Spleen (tissue), 11 donors: ENCODE measurements around the gene SNX4. TPM values are rescaled to one million over a fixed set of nuclear protein-coding genes. Genes with fewer than 3 reads are reported as not detected.

Experiments used
- DNase-seq: peaks from one replicate; pipeline ENCODE4 v3.0.0-alpha.2; 2020
- H3K27ac ChIP-seq, 8 donors: fragments of 200-600 bp; sonication (generic) in 7 of 8; 1 replicate in 4 of 8; 2 replicates in 4 of 8; pipeline versions ENCODE4 v1.5.0 to v1.8.0; 2016 to 2021; ENCODE audit warnings: inconsistent platforms in 4 of 8, mild to moderate bottlenecking in 4 of 8, moderate library complexity in 1 of 8
- H3K27me3 ChIP-seq, 7 donors: fragments of 200-600 bp; sonication (generic) in 6 of 7; replicated peaks in 1 of 7; 1 replicate in 4 of 7; 2 replicates in 3 of 7; pipeline versions ENCODE4 v1.5.0 to v1.8.0; 2016 to 2021; ENCODE audit warnings: inconsistent platforms in 3 of 7, mild to moderate bottlenecking in 1 of 7
- H3K36me3 ChIP-seq, 6 donors: fragments of 200-600 bp; sonication (generic) in 5 of 6; 1 replicate in 4 of 6; 2 replicates in 2 of 6; pipeline versions ENCODE4 v1.5.0 to v1.8.0; 2016 to 2021; ENCODE audit warnings: inconsistent platforms in 2 of 6
- H3K4me1 ChIP-seq, 6 donors: fragments of 200-600 bp; sonication (generic) in 5 of 6; 1 replicate in 3 of 6; 2 replicates in 3 of 6; pipeline versions ENCODE4 v1.5.0 to v1.8.0; 2016 to 2021; ENCODE audit warnings: inconsistent platforms in 3 of 6
- H3K4me3 ChIP-seq, 8 donors: fragments of 200-600 bp; sonication (generic) in 7 of 8; 1 replicate in 4 of 8; 2 replicates in 4 of 8; pipeline versions ENCODE4 v1.5.0 to v1.8.0; 2016 to 2021; ENCODE audit warnings: inconsistent platforms in 4 of 8, mild to moderate bottlenecking in 4 of 8, moderate library complexity in 2 of 8
- H3K9me3 ChIP-seq, 8 donors: fragments of 200-600 bp; sonication (generic) in 7 of 8; 1 replicate in 4 of 8; 2 replicates in 4 of 8; pipeline versions ENCODE4 v1.5.0 to v1.8.0; 2016 to 2021; ENCODE audit warnings: inconsistent platforms in 4 of 8
- CTCF ChIP-seq, 11 experiments: fragments of 200-600 bp in 7 of 11; fragments of 450-650 bp in 4 of 11; sonication (generic) in 4 of 11; IDR thresholded peaks in 8 of 11; conservative IDR thresholded peaks in 3 of 11; 1 replicate in 7 of 11; 2 replicates in 4 of 11; pipeline versions ENCODE4 v1.4.0 to v1.8.0; 2016 to 2021; ENCODE audit warnings: antibody characterized with exemption in 11 of 11, inconsistent platforms in 4 of 11, mild to moderate bottlenecking in 1 of 11
- POLR2A ChIP-seq, 3 donors: fragments of 450-650 bp; IDR thresholded peaks; one replicate each; pipeline ENCODE4 v1.5.1; 2017; ENCODE audit warnings: antibody characterized with exemption in 3 of 3, mild to moderate bottlenecking in 1 of 3
- POLR2AphosphoS5 ChIP-seq, 3 donors: sonication (generic); formaldehyde crosslinking; IDR thresholded peaks; one replicate each; pipeline ENCODE4 v1.5.1; 2017; ENCODE audit warnings: antibody characterized with exemption in 3 of 3
- WGBS, 5 donors: extraction: QIAGEN DNeasy Blood & Tissue Kit in 3 of 5; methylation state at CpG; one replicate each; pipeline versions ENCODE4 v1.1.5 to v1.1.7; 2013 to 2018; 5-methylcytosine and 5-hydroxymethylcytosine counted together
- intact Hi-C: fragments of 100-400 bp; cut with DNase I; formaldehyde crosslinking; loops from one replicate; pipeline ENCODE4 v1.15.0; 2023; ENCODE audit warnings: low total_unique reads
- polyA plus RNA-seq, 3 donors: library from polyadenylated mRNA; stranded (reverse); fragments of 200-250 nt; gene quantifications; one replicate each; pipeline ENCODE4 v1.2.1, GENCODE V29; 2013
- small RNA-seq, 4 donors: library from RNA; depleted of rRNA; stranded (forward); fragments of <200 nt; gene quantifications; one replicate each; pipeline ENCODE3, GENCODE V24; 2016
- total RNA-seq, 7 donors: library from RNA; depleted of rRNA in 3 of 7; stranded (reverse); fragments of >200 nt in 3 of 7; fragmentation: NEBNext Ultra II Directional in 4 of 7; extraction: Animal tissue kit (Norgen Biotek cat#: 25700) in 4 of 7; gene quantifications; one replicate each; pipeline versions ENCODE4 v1.1.0 to v1.2.1, GENCODE V29; 2016 to 2021
- donor health status: healthy with polysubstance abuse.
- donor health status: DM: no; HTN: no; CAD: no; lungs with moderate emphysema.
- donor health status: DM: no; HTN: no; CAD: no.
- donor health status: Bipolar disorder and iron deficiency.
- donor health status: healthy.
- donor health status: DM: no; HTN: no; CAD: no.
- donor health status: DM: yes; HTN: yes; CAD: no.

Gene SNX4
- total and polyA plus RNA-seq, 10 donors = 12.8 to 55.3 (median 28.2) TPM

- TF ChIP-seq POLR2A (IDR thresholded peaks at IDR 0.05) (no peak), POLR2AphosphoS5 (IDR thresholded peaks at IDR 0.05) (no peak), CTCF (IDR thresholded peaks at IDR 0.05 in 8 of 11, conservative IDR thresholded peaks at IDR 0.05 in 3 of 11) (no peak)
- 64 to 90% (median 82%) methylated on average over 1 of the region's 1 CpG for WGBS, 5 donors
- intact Hi-C loops = no loop called here
- H3K4me1 ChIP-seq = no peaks in the 10 kb centered on the region
- H3K4me3 ChIP-seq = no peak overlapping the region
- no peak for DNase-seq
- no peaks in the 10 kb centered on the region for H3K36me3 ChIP-seq
- peaks cover 0 to 12% (median 0%) of the 10 kb centered on the region in 8 donors for H3K9me3 ChIP-seq
- no peak overlapping the region for H3K27ac ChIP-seq
- H3K27me3 ChIP-seq = peaks cover 0 to 1% (median 0%) of the 10 kb centered on the region in 7 donors
Observed at GRCh38 chr3:125401402-125401801, 118.6 kb downstream of the SNX4 start.

GRCh38 chr3:125398952-125399351 lies 121.0 kb downstream of the SNX4 start:
- Histone ChIP-seq H3K9me3 (no peaks in the 10 kb centered on the region), H3K4me3 (no peak overlapping the region), H3K4me1 (no peaks in the 10 kb centered on the region), H3K36me3 (no peaks in the 10 kb centered on the region), H3K27me3 (no peaks in the 10 kb centered on the region), H3K27ac (no peak overlapping the region)
- no peak for TF ChIP-seq CTCF (IDR thresholded peaks at IDR 0.05 in 8 of 11, conservative IDR thresholded peaks at IDR 0.05 in 3 of 11)
- no peak for TF ChIP-seq POLR2AphosphoS5 (IDR thresholded peaks at IDR 0.05)
- no peak for TF ChIP-seq POLR2A (IDR thresholded peaks at IDR 0.05)
- no peak for DNase-seq
- intact Hi-C loops = no loop called here
- WGBS, 5 donors = 35 to 83% (median 37%) methylated on average over 1 of the region's 1 CpG

Small RNAs within 50 kb of the gene (small RNA-seq; reads per million reads assigned to genes)
- 0 reads per million in 4 donors for gene RF00019

Other genes starting within 250 kb of the SNX4 start
- 10 to 100 TPM; 36.5 to 66.0 (median 48.2) TPM for gene ZNF148, start 144.9 kb downstream of the SNX4 start, total RNA-seq
- 1 to 10 TPM; 4.1 to 5.7 (median 4.6) TPM for gene ZNF148, start 144.9 kb downstream of the SNX4 start, polyA plus RNA-seq
- 10 to 100 TPM; 25.0 to 32.3 (median 28.5) TPM for gene OSBPL11, start 75.3 kb upstream of the SNX4 start, total RNA-seq
- 10 to 100 TPM in 1 of 3 donors, 1 to 10 TPM in 2; 9.6 to 11.9 (median 9.9) TPM for gene OSBPL11, start 75.3 kb upstream of the SNX4 start, polyA plus RNA-seq